SK-N-SH (cell line): ENCODE measurements around the gene AP2A2. TPM values are rescaled to one million over a fixed set of nuclear protein-coding genes. Genes with fewer than 3 reads are reported as not detected.

Experiments
- CTCF ChIA-PET: fragments of 300-600, 350-600 bp; formaldehyde crosslinking; extraction: SDS; loops from one replicate; lab custom pipeline; 2021; lab: Yijun Ruan, JAX
- POLR2A ChIA-PET: fragments of 350-600 bp; sonication (Branson Sonifier 250); formaldehyde crosslinking; extraction: SDS; loops from one replicate; lab custom pipeline; 2020; ENCODE audit warnings: antibody characterized with exemption, inconsistent platforms; lab: Yijun Ruan, JAX
- DNase-seq: peaks from one replicate; pipeline ENCODE4 v3.0.0; 2012
- H2AFZ ChIP-seq: fragments of 200-600 bp; sonication (generic); 2 replicates; pipeline ENCODE4 v1.8.1; 2016; ENCODE audit warnings: antibody characterized with exemption, mild to moderate bottlenecking, low read depth
- H3F3A ChIP-seq: fragments of 200-600 bp; sonication (generic); replicated peaks from 2 replicates; pipeline ENCODE3; 2016; ENCODE audit warnings: antibody characterized with exemption, mild to moderate bottlenecking; ENCODE audit not compliant: insufficient read depth
- H3K27ac ChIP-seq, 2 experiments: fragments of 200-500 bp in 1 of 2; fragments of 200-600 bp in 1 of 2; sonication (Bioruptor generic) in 1 of 2; sonication (generic), shearing (Covaris generic) in 1 of 2; 2 replicates each; pipeline versions ENCODE4 v1.5.1 to v1.6.1; 2014 to 2016; ENCODE audit warnings: low read depth in 2 of 2, inconsistent platforms in 1 of 2, low read length in 1 of 2, mild to moderate bottlenecking in 1 of 2, mixed read lengths in 1 of 2
- H3K27me3 ChIP-seq: fragments of 200-600 bp; sonication (generic), shearing (Covaris generic); 2 replicates; pipeline ENCODE4 v1.6.1; 2016; ENCODE audit warnings: mixed run types; ENCODE audit not compliant: insufficient read depth
- H3K36me3 ChIP-seq, 2 experiments: fragments of 200-500 bp in 1 of 2; fragments of 200-600 bp in 1 of 2; sonication (Bioruptor generic) in 1 of 2; sonication (generic) in 1 of 2; replicated peaks in 1 of 2; 2 replicates each; pipeline versions ENCODE3 to v1.5.1; 2014 to 2016; ENCODE audit warnings: low read length in 1 of 2, mild to moderate bottlenecking in 1 of 2; ENCODE audit not compliant: insufficient read depth in 2 of 2, control insufficient read depth in 1 of 2
- H3K4me1 ChIP-seq, 2 experiments: fragments of 200-500 bp in 1 of 2; fragments of 200-600 bp in 1 of 2; sonication (Bioruptor generic) in 1 of 2; sonication (generic), shearing (Covaris generic) in 1 of 2; 2 replicates each; pipeline versions ENCODE4 v1.5.1 to v1.6.1; 2014 to 2016; ENCODE audit warnings: low read depth in 1 of 2, low read length in 1 of 2, mixed run types in 1 of 2; ENCODE audit not compliant: insufficient read depth in 2 of 2, control insufficient read depth in 1 of 2
- H3K4me2 ChIP-seq: fragments of 200-600 bp; sonication (generic), shearing (Covaris generic); 2 replicates; pipeline ENCODE4 v1.6.1; 2017; ENCODE audit warnings: mixed run types
- H3K4me3 ChIP-seq, 2 experiments: fragments of 200-500 bp in 1 of 2; fragments of 200-600 bp in 1 of 2; sonication (Bioruptor generic) in 1 of 2; sonication (generic), shearing (Covaris generic) in 1 of 2; 2 replicates each; pipeline versions ENCODE4 v1.5.1 to v1.8.1; 2014 to 2016; ENCODE audit warnings: low read depth in 2 of 2, inconsistent platforms in 1 of 2, low read length in 1 of 2, mild to moderate bottlenecking in 1 of 2, mixed read lengths in 1 of 2, moderate library complexity in 1 of 2
- H3K79me2 ChIP-seq: fragments of 200-600 bp; sonication (generic); 2 replicates; pipeline ENCODE4 v1.8.1; 2017; ENCODE audit warnings: mild to moderate bottlenecking; ENCODE audit not compliant: insufficient read depth
- H3K9ac ChIP-seq: fragments of 200-600 bp; sonication (generic); 2 replicates; pipeline ENCODE4 v1.6.1; 2017; ENCODE audit warnings: mixed run types
- H3K9me2 ChIP-seq: fragments of 200-600 bp; sonication (generic); 2 replicates; pipeline ENCODE4 v1.6.1; 2017; ENCODE audit warnings: mixed run types
- H3K9me3 ChIP-seq: fragments of 200-600 bp; sonication (generic); 2 replicates; pipeline ENCODE4 v1.6.1; 2017; ENCODE audit warnings: mixed run types, mild to moderate bottlenecking, moderate library complexity
- H4K20me1 ChIP-seq: fragments of 200-600 bp; sonication (generic); 2 replicates; pipeline ENCODE4 v1.6.1; 2017; ENCODE audit warnings: mild to moderate bottlenecking, mixed run types; ENCODE audit not compliant: insufficient read depth
- CTCF ChIP-seq: fragments of 200-600 bp; sonication (generic); IDR thresholded peaks from 2 replicates; pipeline ENCODE4 v1.6.1; 2017; ENCODE audit warnings: antibody characterized with exemption, mild to moderate bottlenecking, moderate library complexity
- FOXM1 ChIP-seq: IDR thresholded peaks from 2 replicates; pipeline ENCODE4 v1.4.0; 2012; ENCODE audit warnings: low read depth, mild to moderate bottlenecking
- GABPA ChIP-seq: IDR thresholded peaks from 2 replicates; pipeline ENCODE4 v1.4.0; 2012; ENCODE audit warnings: low read depth, mild to moderate bottlenecking
- PBX3 ChIP-seq: IDR thresholded peaks from 2 replicates; pipeline ENCODE4; 2012
- RAD21 ChIP-seq: IDR thresholded peaks from 2 replicates; pipeline ENCODE4 v1.6.1; 2012; ENCODE audit warnings: mild to moderate bottlenecking, low read length
- REST ChIP-seq: IDR thresholded peaks from 2 replicates; pipeline ENCODE4 v1.6.1; 2012; ENCODE audit warnings: mild to moderate bottlenecking, low read depth, low read length, moderate library complexity
- RFX5 ChIP-seq: IDR thresholded peaks from 2 replicates; pipeline ENCODE4 v1.6.1; 2012; ENCODE audit warnings: mild to moderate bottlenecking, improper control_type of control experiment, low read length
- RXRA ChIP-seq: IDR thresholded peaks from 2 replicates; pipeline ENCODE4 v1.4.0; 2012; ENCODE audit warnings: low read depth, mild to moderate bottlenecking, borderline replicate concordance
- USF2 ChIP-seq: fragments of 150-350 bp; IDR thresholded peaks from 2 replicates; pipeline ENCODE4 v1.6.1; 2017; ENCODE audit warnings: antibody characterized with exemption, low read length, low read depth, borderline replicate concordance
- YY1 ChIP-seq: IDR thresholded peaks from 2 replicates; pipeline ENCODE4 v1.4.0; 2012; ENCODE audit warnings: low read depth, mild to moderate bottlenecking
- WGBS: methylation state at CpG from one replicate; pipeline ENCODE4 v1.1.6; 2017; ENCODE audit warnings: low lambda C conversion rate; 5-methylcytosine and 5-hydroxymethylcytosine counted together
- polyA plus RNA-seq, 3 experiments: library from polyadenylated mRNA; depleted of rRNA; stranded (reverse); fragments of >200 nt; gene quantifications; 2 replicates each; pipeline ENCODE4 v1.2.3, GENCODE V29; 2012

Gene AP2A2
- polyA plus RNA-seq, 1 of the 3 experiments (the other 2 are of a cell fraction) = 42.7 TPM

- peaks cover 16% of the 10 kb centered on the region; the same call in 1 of the 2 replicates for H4K20me1 ChIP-seq
- CTCF ChIA-PET = interaction anchor here (1.2 to 1.9 kb wide), 2 partner anchors 16 to 46 kb away, joined by 4 read pairs; no protein-coding TSS in a partner anchor
These were observed 45.5 kb downstream of the AP2A2 start for GRCh38 chr11:971092-971690.

GRCh38 chr11:971731-972365, 46.2 kb downstream of the AP2A2 start:
- H3K4me1 ChIP-seq = peaks cover 0 to 21% of the 10 kb centered on the region in 2 experiments; a peak in 1 of 4 replicates
- ChIA-PET CTCF (interaction anchor here (0.9 to 1.9 kb wide), 4 partner anchors 17 to 47 kb away, joined by 3 to 4 read pairs (median 4); no protein-coding TSS in a partner anchor), POLR2A (no interaction called here)
- WGBS = 88% methylated on average over 21 of the region's 31 CpGs
- peaks cover 0 to 34% of the 10 kb centered on the region in 2 experiments for H3K36me3 ChIP-seq
- H3K27me3 ChIP-seq = no peaks in the 10 kb centered on the region
- H3K27ac ChIP-seq = no peak overlapping the region
- H3F3A ChIP-seq = no peaks in the 10 kb centered on the region
- DNase-seq = no peak
- H3K4me3 ChIP-seq = no peak overlapping the region
- no peak overlapping the region for H2AFZ ChIP-seq
- H3K4me2 ChIP-seq = no peak overlapping the region
- peaks cover 21% of the 10 kb centered on the region for H3K79me2 ChIP-seq
- no peaks in the 10 kb centered on the region for H3K9me3 ChIP-seq
- no peak overlapping the region for H3K9ac ChIP-seq
- peaks cover 10% of the 10 kb centered on the region; the same call in 1 of the 2 replicates for H4K20me1 ChIP-seq
- no peaks in the 10 kb centered on the region for H3K9me2 ChIP-seq
- no peak for TF ChIP-seq CTCF
- no peak for TF ChIP-seq USF2
- no peak for TF ChIP-seq PBX3
- no peak for TF ChIP-seq YY1
- no peak for TF ChIP-seq RXRA

More at GRCh38 chr11:971092-971690, 45.5 kb downstream of the AP2A2 start:
- H3K4me1 ChIP-seq = peaks cover 0 to 25% of the 10 kb centered on the region in 2 experiments; a peak in 1 of 4 replicates
- no peaks in the 10 kb centered on the region for H3K9me3 ChIP-seq
- POLR2A ChIA-PET = no interaction called here
- no peak overlapping the region for H3K9ac ChIP-seq
- H3K4me2 ChIP-seq = no peak overlapping the region
- no peaks in the 10 kb centered on the region for H3F3A ChIP-seq
- no peak for DNase-seq
- peaks cover 27% of the 10 kb centered on the region for H3K79me2 ChIP-seq
- WGBS = 84% methylated on average over 9 of the region's 12 CpGs
- H3K27ac ChIP-seq = no peak overlapping the region
- no peaks in the 10 kb centered on the region for H3K27me3 ChIP-seq
- no peaks in the 10 kb centered on the region for H3K9me2 ChIP-seq
- H2AFZ ChIP-seq = no peak overlapping the region
- no peak for TF ChIP-seq FOXM1
- TF ChIP-seq YY1 = no peak
- TF ChIP-seq REST = no peak
- no peak for TF ChIP-seq RAD21
- TF ChIP-seq GABPA = no peak
- no peak for TF ChIP-seq RXRA
- no peak for TF ChIP-seq RFX5
- H3K4me3 ChIP-seq = no peak overlapping the region
- peaks cover 0 to 32% of the 10 kb centered on the region in 2 experiments for H3K36me3 ChIP-seq
